HUDEP-2 (cell line): ENCODE measurements around the gene IL17B.
A peak's percentile ranks its signal among the peaks of the same experiment; 100 is the strongest.

Experiments used
- DNase-seq, 76 experiments: peaks; one replicate each; lab custom pipeline; 2025; ENCODE audit not compliant: unreplicated experiment in 76 of 76; lab: John Stamatoyannopoulos, UW

IL17B gene

GRCh38 chr5:149381261-149381985, 2.3 kb upstream of the IL17B start:
- DNase-seq: peak in 1 of 76 experiments; percentile 34

DNA sequence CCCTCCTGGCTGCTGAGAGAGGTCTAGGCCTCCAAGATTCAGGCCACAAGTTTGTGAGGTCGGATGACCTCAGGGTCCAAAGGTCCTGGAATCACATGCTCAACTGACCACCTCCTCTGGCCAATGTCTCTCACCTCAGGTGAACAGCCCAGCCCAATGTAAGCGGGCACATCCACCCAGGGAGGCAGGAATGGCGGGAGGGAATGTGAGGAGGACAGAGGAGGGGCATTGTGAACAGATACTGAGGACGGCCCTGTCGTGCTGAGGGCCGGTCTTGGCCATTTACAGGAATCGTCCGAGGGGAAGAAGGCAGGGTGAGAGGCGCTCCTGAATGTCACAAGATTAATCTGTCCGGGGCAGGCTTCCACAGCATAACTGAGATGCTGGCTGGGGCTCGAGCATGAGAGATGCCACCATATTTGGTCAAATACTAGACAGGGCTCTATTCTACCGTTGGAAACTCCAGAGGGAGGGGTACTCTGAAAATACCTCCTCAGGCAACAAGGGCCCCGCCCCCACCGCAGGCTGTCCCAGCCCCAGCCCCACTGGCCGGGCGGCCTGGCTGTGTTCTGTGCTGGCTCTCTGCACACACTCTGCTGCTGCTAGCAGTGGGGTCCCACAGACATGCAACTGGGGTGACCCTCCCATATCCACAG, 1.5 kb upstream of the IL17B start:
- DNase-seq: no peak

DNA sequence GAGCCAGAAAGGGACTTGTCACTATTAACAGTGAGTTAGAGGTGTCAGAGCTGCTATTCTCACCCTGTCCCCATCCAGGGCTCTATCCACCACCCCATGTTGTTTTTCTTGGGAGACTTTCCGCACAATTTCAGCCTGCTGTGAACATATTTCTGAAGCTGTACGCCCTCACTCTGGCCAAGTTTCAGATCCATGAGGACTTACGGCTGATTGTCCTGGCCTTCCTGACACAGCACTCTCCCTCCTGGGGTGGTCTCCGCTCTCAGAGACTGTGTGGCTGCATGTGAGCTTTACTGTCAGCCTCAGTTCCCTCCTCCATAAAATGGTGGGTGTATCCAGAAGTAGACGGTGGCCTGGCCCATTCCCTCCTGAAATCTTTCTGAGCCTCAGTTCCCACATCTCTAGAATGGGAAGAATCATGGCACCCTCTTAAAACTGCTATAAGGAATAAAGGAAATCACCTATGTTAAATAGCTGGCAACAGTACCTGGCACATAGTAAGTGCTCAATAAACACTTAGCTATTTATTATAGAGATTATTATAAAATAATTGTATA, 804 bp upstream of the IL17B start:
- DNase-seq: no peak

DNA sequence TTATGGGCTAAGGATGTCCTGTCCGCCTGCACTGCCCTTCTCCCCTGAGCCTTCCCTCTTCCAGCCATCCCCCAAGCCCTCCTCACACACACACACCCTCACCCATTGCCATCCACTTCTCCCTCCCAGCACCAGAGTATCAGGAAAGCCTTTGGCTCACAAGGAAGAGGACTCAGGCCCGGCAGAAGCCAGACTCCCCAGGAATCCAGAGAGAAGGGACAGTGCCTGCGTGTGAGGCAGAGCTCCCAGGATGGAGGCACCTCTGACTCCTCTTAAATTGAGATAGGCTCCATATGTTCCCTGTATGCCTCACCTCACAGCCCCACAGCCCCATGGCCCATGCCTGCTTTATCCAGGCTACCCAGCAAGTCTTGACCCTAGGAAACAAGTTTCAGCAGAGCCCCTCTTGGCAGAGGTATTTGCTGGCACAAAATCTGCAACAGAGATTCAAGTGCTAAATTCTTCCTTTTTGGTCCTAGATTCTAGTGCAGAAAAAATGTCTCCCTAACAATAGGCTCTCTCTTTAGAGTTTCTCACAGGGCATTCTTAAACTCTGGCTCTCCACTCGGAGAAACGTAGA, 761 bp downstream of the IL17B start:
- DNase-seq: no peak

GRCh38 chr5:149376711-149377447, 2.2 kb downstream of the IL17B start:
- DNase-seq: no peak

- DNase-seq: no peak
Observed at GRCh38 chr5:149376104-149376503, 3.0 kb downstream of the IL17B start.

DNA sequence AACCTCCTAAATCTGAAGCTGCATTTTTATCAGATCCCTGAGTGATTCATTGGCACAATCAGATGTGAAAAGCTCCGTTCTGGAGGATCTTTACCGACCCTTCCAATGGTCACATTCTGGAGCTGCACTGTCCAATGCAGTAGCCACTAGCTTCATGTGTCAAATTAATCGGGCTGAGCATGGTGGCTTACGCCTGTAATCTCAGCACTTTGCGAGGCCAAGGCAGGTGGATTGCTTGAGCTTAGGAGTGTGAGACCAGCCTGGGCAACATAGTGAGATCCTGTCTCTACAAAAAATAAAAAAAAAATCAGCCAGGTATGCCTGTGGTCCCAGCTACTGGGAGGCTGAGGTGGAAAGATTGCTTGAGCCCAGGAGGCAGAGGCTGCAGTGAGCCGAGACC, 3.7 kb downstream of the IL17B start:
- no peak for DNase-seq

DNA sequence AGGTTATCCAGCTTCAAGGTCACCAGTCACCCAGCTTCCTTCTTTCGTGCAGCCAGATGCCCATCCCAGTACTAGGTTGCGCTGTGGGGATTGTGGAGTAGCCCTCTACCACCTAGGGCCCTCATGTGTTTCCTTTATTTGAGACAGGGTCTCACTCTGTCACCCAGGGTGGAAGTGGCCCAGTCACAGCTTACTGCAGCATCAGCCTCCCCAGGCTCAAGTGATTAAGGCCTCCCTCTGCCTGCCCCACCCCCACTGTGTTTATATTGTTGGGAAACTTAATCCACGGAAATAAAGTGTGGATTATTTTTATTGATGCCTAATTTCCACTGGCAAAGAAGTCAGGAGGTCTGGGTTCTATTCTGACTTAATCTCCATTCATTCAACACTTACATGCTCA, 4.3 kb downstream of the IL17B start:
- DNase-seq: no peak

GRCh38 chr5:149374303-149374702, 4.8 kb downstream of the IL17B start:
- DNase-seq: no peak

GRCh38 chr5:149372932-149373331, 6.2 kb downstream of the IL17B start:
- no peak for DNase-seq

DNA sequence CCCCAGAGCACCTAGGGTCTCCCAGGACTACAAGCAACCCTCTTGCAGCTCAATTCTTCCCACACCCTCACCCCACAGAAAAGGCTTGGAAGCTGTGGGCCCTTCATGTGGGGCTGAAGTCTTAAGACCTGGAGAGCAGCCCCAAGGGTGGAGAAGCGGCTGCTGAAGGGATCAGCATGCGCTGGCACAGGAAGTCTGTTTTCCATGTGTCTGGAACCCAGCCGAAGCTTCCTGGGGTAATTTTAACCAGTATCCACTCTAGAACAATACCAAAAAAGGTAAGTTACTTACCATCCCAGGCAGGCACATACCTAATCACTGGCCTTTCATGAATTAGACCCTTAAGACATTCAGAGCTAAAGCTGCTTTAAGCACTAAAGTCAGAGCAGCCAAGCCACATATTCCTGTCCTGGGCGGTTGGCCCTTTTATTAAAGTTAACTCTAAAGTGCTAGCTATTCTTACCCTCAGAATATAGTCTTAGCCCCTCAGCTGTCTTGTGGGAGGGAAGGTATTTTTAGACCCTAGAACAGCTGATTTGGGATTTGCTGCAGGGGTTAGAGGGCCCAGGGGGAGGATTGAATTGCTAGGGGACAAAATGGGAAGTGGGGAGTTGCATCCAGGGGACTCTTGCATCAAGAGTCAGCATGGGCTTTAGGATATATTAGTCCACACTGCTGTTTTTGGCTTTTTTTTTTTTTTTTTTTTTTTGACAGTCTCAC, 6.9 kb downstream of the IL17B start:
- DNase-seq: no peak

GRCh38 chr5:149371296-149371962, 7.7 kb downstream of the IL17B start:
- DNase-seq: peak in 50 of 76 experiments; percentile 7 to 71 (median 40)

- DNase-seq: no peak
Observed at GRCh38 chr5:149370878-149371277, 8.2 kb downstream of the IL17B start.

DNA sequence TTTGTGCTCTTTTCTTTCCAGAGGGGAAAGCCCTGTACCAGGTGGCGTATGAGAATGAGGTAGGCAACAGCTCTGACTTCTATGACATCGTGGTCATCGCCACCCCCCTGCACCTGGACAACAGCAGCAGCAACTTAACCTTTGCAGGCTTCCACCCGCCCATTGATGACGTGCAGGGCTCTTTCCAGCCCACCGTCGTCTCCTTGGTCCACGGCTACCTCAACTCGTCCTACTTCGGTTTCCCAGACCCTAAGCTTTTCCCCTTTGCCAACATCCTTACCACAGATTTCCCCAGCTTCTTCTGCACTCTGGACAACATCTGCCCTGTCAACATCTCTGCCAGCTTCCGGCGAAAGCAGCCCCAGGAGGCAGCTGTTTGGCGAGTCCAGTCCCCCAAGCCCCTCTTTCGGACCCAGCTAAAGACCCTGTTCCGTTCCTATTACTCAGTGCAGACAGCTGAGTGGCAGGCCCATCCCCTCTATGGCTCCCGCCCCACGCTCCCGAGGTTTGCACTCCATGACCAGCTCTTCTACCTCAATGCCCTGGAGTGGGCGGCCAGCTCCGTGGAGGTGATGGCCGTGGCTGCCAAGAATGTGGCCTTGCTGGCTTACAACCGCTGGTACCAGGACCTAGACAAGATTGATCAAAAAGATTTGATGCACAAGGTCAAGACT, 11.0 kb downstream of the IL17B start:
- DNase-seq: no peak

GRCh38 chr5:149367249-149367971, 11.7 kb downstream of the IL17B start:
- peak in 67 of 76 experiments; percentile 13 to 82 (median 53) for DNase-seq

DNA sequence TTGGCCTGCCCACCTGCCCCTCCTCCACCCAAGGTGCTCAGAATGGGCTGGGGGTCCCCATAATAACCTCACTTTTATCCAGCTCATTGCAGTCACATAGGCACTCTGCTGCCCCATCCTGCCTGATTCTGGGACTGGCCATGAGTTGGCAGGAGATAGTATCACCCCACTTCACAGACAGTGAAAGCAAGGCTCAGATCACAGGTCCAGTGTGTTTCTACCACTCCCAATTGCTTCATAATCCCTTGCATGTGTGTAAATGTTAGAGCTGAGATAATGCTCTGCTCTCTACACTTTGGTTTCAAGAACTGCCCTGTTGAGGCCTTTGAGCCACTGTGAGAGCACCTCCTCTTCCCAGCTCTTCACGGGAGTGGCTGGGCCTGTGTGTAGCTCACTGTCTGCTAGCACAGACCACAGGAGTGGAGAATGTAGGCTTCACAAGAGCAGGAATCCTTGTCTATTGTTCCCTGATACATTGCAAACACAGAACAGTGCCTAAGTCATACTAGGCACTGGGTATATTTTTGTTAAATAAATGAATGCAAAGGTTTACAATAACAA, 12.8 kb downstream of the IL17B start:
- DNase-seq: peak in 14 of 76 experiments; percentile 1 to 37 (median 14)

GRCh38 chr5:149365418-149365817, 13.7 kb downstream of the IL17B start:
- no peak for DNase-seq

GRCh38 chr5:149364719-149365118, 14.4 kb downstream of the IL17B start:
- DNase-seq: no peak
